Lower leg skin (tissue), 4 donors: ENCODE measurements around the gene ORC5. TPM values are rescaled to one million over a fixed set of nuclear protein-coding genes. Genes with fewer than 3 reads are reported as not detected.

Experiments
- DNase-seq, 2 donors: peaks; one replicate each; pipeline ENCODE4 v3.0.0-alpha.2; 2019; ENCODE audit warnings: low spot score in 2 of 2
- H3K4me3 ChIP-seq: fragments of 200-600 bp; sonication (generic); 2 replicates; pipeline ENCODE4 v1.5.1; 2017; ENCODE audit warnings: mild to moderate bottlenecking, low read depth; ENCODE audit not compliant: poor library complexity, severe bottlenecking
- POLR2A ChIP-seq, 2 donors: fragments of 450-650 bp; IDR thresholded peaks; one replicate each; pipeline ENCODE4 v1.6.1; 2016 to 2017; ENCODE audit warnings: antibody characterized with exemption in 2 of 2, mild to moderate bottlenecking in 1 of 2, moderate library complexity in 1 of 2
- WGBS, 2 donors: methylation state at CpG; one replicate each; pipeline ENCODE4 v1.1.5; 2018; 5-methylcytosine and 5-hydroxymethylcytosine counted together
- intact Hi-C: fragments of 100-400 bp; cut with DNase I; formaldehyde crosslinking; loops from one replicate; pipeline ENCODE4 v1.15.0; 2023; ENCODE audit warnings: low total_unique reads
- total RNA-seq, 4 donors: library from RNA; depleted of rRNA; stranded (reverse); fragments of >200 nt; gene quantifications; one replicate each; pipeline ENCODE4 v1.1.0, GENCODE V29; 2016
- TF ChIP-seq, protein P1 (sequence below), 3 donors: fragments of 450-650 bp; IDR thresholded peaks; one replicate each; pipeline ENCODE4 v1.5.1; 2016; ENCODE audit warnings: antibody characterized with exemption in 3 of 3, mild to moderate bottlenecking in 3 of 3, moderate library complexity in 2 of 3

ORC5 gene
- total RNA-seq, 4 donors from 2014 or later, result 13.8 to 41.2 (median 16.3) TPM

DNA sequence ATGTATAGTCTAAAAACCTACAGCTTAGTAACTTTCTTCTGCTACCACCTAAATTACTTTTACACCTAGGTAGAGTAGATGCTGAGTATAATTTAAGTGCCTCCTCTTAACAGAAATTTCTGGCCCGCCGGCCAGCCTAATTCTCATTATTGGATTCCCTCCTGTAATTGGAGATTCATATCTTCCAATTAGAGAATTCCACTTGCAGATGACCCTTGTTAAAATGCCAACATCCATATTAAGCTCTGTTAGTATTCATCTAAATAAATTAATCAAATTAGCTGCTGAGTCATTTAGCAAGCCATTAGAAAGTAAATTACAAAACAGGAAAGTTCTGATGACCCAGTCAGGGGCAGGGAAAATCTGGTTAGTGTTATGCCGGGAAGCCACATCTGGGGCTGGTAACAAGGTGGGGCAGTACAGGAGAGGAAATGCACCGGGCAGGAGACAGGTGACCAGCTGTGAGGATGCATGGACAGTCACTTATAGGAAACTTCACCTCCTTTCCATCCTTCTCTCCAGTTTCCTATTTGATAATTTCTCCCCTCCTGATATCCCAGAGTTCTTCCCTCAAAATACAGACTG lies 82.8 kb downstream of the ORC5 start:
- WGBS, 2 donors, result 87 to 89% methylated on average over 4 of the region's 4 CpGs
- H3K4me3 ChIP-seq, result no peak overlapping the region
- TF ChIP-seq POLR2A (IDR thresholded peaks at IDR 0.05), result no peak
- TF ChIP-seq, protein P1, sequence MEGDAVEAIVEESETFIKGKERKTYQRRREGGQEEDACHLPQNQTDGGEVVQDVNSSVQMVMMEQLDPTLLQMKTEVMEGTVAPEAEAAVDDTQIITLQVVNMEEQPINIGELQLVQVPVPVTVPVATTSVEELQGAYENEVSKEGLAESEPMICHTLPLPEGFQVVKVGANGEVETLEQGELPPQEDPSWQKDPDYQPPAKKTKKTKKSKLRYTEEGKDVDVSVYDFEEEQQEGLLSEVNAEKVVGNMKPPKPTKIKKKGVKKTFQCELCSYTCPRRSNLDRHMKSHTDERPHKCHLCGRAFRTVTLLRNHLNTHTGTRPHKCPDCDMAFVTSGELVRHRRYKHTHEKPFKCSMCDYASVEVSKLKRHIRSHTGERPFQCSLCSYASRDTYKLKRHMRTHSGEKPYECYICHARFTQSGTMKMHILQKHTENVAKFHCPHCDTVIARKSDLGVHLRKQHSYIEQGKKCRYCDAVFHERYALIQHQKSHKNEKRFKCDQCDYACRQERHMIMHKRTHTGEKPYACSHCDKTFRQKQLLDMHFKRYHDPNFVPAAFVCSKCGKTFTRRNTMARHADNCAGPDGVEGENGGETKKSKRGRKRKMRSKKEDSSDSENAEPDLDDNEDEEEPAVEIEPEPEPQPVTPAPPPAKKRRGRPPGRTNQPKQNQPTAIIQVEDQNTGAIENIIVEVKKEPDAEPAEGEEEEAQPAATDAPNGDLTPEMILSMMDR (IDR thresholded peaks at IDR 0.05), result no peak
- DNase-seq, result no peak
- intact Hi-C loops, result no loop called here

DNA sequence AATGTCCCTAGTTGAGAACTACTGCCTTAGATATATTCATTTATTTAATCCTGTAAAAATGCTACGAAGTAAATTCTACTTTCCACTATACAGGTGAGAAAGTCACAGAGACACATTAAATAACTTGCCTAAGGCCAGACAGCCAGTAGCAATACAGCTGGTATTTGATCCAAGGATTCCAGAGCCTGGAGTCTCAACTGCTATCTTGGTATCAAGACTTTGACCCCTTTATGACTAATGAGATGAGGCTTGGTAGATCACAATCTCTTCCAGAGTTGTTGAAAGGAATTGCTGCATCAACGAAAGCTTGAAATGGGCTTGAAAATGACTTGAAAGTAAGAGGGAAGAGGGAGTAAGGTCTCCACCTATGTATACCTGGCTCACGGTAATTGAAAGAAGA lies 83.3 kb downstream of the ORC5 start:
- TF ChIP-seq POLR2A (IDR thresholded peaks at IDR 0.05), result no peak
- TF ChIP-seq, protein P1 (IDR thresholded peaks at IDR 0.05), result no peak
- 86 to 90% methylated on average over 3 of the region's 3 CpGs for WGBS, 2 donors

DNA sequence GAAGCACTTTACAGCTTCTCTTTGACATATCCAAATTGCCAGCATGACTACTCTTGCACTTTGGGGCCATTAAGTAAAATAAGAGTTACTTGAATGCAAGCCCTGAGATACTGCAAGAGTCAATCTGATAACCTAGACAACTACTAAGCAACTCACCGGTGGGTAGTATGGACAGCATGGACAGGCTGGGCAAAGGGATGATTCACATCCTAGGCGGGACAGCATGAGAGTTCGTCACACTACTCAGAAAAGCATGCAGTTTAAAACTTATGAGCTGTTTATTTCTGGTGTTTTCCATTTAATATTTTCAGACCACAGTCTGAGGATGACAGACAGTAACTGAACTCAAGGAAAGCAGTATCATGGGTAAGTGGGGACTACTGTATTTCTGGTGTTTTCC lies 84.0 kb downstream of the ORC5 start:
- no peak overlapping the region for H3K4me3 ChIP-seq
- no peak for DNase-seq
- intact Hi-C loops, result no loop called here
- WGBS, 2 donors, result 90 to 94% methylated on average over 3 of the region's 3 CpGs
- TF ChIP-seq, protein P1 (IDR thresholded peaks at IDR 0.05), result no peak
- TF ChIP-seq POLR2A (IDR thresholded peaks at IDR 0.05), result no peak

More for the DNA sequence above, 83.3 kb downstream of the ORC5 start:
- intact Hi-C loops, result no loop called here
- no peak overlapping the region for H3K4me3 ChIP-seq
- DNase-seq, result no peak

DNA sequence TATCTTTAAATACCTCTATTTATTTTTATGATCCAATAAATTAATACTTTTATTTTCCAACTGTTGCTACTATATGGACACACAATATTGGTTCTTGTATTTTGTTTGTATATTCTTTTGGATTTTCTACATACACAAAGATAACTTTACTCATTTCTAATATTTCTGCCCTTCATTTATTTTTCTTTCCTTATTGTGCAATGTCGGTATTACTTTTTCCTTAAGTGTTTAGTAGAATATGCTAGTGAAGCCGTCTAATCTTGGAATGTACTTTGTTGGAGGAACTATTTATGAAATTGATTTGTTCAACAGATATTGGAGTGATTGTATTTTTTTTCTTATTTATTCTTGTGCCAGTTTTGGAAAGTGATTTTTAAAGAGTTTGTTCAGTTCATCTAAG lies 94.0 kb downstream of the ORC5 start:
- no peak for DNase-seq
- TF ChIP-seq POLR2A (IDR thresholded peaks at IDR 0.05), result no peak
- TF ChIP-seq, protein P1 (IDR thresholded peaks at IDR 0.05), result no peak
- intact Hi-C loops, result no loop called here
- WGBS, 2 donors, result 87 to 90% methylated on average over 2 of the region's 2 CpGs
- H3K4me3 ChIP-seq, result no peak overlapping the region

DNA sequence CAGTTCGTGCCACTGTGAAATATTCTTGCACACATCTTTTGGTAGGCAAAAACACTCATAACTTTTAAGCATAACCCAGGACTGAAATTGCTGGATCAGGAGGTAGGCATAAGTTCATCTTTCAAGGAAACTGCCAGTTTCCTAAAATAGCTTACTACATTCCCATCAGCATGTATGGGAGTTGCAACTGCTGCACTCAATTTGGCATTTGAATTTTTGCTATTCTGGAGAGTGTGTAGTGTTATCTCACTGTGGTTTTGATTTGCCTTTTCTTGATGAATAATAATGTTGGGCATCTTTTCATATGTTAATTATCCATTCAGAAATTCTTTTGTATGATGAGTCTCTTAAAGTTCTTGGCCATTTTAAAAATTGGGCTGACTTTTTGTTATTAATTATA lies 95.2 kb downstream of the ORC5 start:
- no peak overlapping the region for H3K4me3 ChIP-seq
- intact Hi-C loops, result no loop called here
- no peak for DNase-seq
- 67 to 85% methylated on average over 1 of the region's 1 CpG for WGBS, 2 donors
- TF ChIP-seq, protein P1 (IDR thresholded peaks at IDR 0.05), result no peak
- TF ChIP-seq POLR2A (IDR thresholded peaks at IDR 0.05), result no peak

DNA sequence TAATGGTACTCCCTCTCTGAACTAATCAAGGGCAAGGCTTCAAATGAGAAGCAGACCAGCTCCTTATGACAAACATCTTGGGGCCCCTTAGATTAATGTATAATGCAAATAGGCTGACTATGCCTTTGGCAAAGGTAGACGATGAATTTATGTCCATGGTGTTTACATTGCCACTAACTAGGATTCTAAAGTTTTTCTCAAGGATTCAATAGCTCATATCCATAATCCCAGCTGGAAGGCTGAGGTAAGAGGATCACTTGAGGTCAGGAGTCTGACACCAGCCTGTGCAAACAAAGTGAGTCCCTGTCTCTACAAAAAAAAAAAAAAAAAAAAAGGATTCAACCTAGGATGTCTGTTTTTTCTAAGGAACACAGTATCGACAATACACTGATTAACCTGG lies 96.5 kb downstream of the ORC5 start:
- DNase-seq, result no peak
- H3K4me3 ChIP-seq, result no peak overlapping the region
- no peak for TF ChIP-seq POLR2A (IDR thresholded peaks at IDR 0.05)
- TF ChIP-seq, protein P1 (IDR thresholded peaks at IDR 0.05), result no peak
- WGBS, 2 donors, result 62 to 67% methylated on average over 2 of the region's 2 CpGs
- intact Hi-C loops, result no loop called here
